ENCODE results near the gene CISH. TPM values are rescaled to one million over a fixed set of nuclear protein-coding genes. Genes with fewer than 3 reads are reported as not detected.
A peak's percentile ranks its signal among the peaks of the same experiment; 100 is the strongest.

Gene CISH
- total and polyA plus RNA-seq, 9 donors, result 3.9 to 15.5 (median 12.9) TPM

- Histone ChIP-seq H3K4me3 (ENCODE audit: low read length) (no peak overlapping the region), H3K27me3 (ENCODE audit: control insufficient read depth, insufficient read depth, low read length) (no peaks in the 10 kb centered on the region), H3K4me1 (ENCODE audit: control insufficient read depth, insufficient read depth, low read length) (peaks cover 21% of the 10 kb centered on the region), H3K36me3 (ENCODE audit: control insufficient read depth, insufficient read depth, low read length) (peaks cover 64% of the 10 kb centered on the region), H3K27ac (ENCODE audit: low read length) (no peak overlapping the region), H3K9me3 (replicated peaks; ENCODE audit: control insufficient read depth, low read depth, low read length) (no peaks in the 10 kb centered on the region)
- 89% methylated on average over 3 of the region's 8 CpGs for WGBS (ENCODE audit: insufficient coverage)
- DNase-seq, result no peak
Observed at GRCh38 chr3:50573566-50574443, 37.8 kb downstream of the CISH start.

- peaks cover 31% of the 10 kb centered on the region for H3K4me1 ChIP-seq (ENCODE audit: control insufficient read depth, insufficient read depth, low read length)
- H3K9me3 ChIP-seq (replicated peaks; ENCODE audit: control insufficient read depth, low read depth, low read length), result no peaks in the 10 kb centered on the region
- H3K36me3 ChIP-seq (ENCODE audit: control insufficient read depth, insufficient read depth, low read length), result peaks cover 55% of the 10 kb centered on the region
- H3K27ac ChIP-seq (ENCODE audit: low read length), result no peak overlapping the region
- WGBS (ENCODE audit: insufficient coverage), result 80% methylated on average over 1 of the region's 4 CpGs
- no peak overlapping the region for H3K4me3 ChIP-seq (ENCODE audit: low read length)
- DNase-seq, result no peak
- H3K27me3 ChIP-seq (ENCODE audit: control insufficient read depth, insufficient read depth, low read length), result no peaks in the 10 kb centered on the region
Observed at GRCh38 chr3:50572801-50573371, 38.7 kb downstream of the CISH start.

GRCh38 chr3:50572158-50572557, 39.4 kb downstream of the CISH start:
- H3K4me1 ChIP-seq (ENCODE audit: control insufficient read depth, insufficient read depth, low read length), result peaks cover 34% of the 10 kb centered on the region
- no peaks in the 10 kb centered on the region for H3K9me3 ChIP-seq (replicated peaks; ENCODE audit: control insufficient read depth, low read depth, low read length)
- no peaks in the 10 kb centered on the region for H3K27me3 ChIP-seq (ENCODE audit: control insufficient read depth, insufficient read depth, low read length)
- peak; percentile 81 for DNase-seq
- 60% methylated on average over 1 of the region's 1 CpG for WGBS (ENCODE audit: insufficient coverage)
- H3K27ac ChIP-seq (ENCODE audit: low read length), result no peak overlapping the region
- H3K36me3 ChIP-seq (ENCODE audit: control insufficient read depth, insufficient read depth, low read length), result peaks cover 47% of the 10 kb centered on the region
- H3K4me3 ChIP-seq (ENCODE audit: low read length), result no peak overlapping the region

GRCh38 chr3:50571486-50571885, 40.1 kb downstream of the CISH start:
- WGBS (ENCODE audit: insufficient coverage), result 100% methylated on average over 1 of the region's 4 CpGs
- Histone ChIP-seq H3K27me3 (ENCODE audit: control insufficient read depth, insufficient read depth, low read length) (no peaks in the 10 kb centered on the region), H3K4me3 (ENCODE audit: low read length) (no peak overlapping the region), H3K4me1 (ENCODE audit: control insufficient read depth, insufficient read depth, low read length) (peaks cover 40% of the 10 kb centered on the region), H3K9me3 (replicated peaks; ENCODE audit: control insufficient read depth, low read depth, low read length) (no peaks in the 10 kb centered on the region), H3K36me3 (ENCODE audit: control insufficient read depth, insufficient read depth, low read length) (peaks cover 41% of the 10 kb centered on the region), H3K27ac (ENCODE audit: low read length) (no peak overlapping the region)
- no peak for DNase-seq

GRCh38 chr3:50570508-50571279, 40.9 kb downstream of the CISH start:
- 83% methylated on average over 2 of the region's 5 CpGs for WGBS (ENCODE audit: insufficient coverage)
- peaks cover 36% of the 10 kb centered on the region for H3K36me3 ChIP-seq (ENCODE audit: control insufficient read depth, insufficient read depth, low read length)
- DNase-seq, result no peak
- peak overlapping the region; percentile 85 for H3K4me3 ChIP-seq (ENCODE audit: low read length)
- H3K27ac ChIP-seq (ENCODE audit: low read length), result peak overlapping the region; percentile 97
- no peaks in the 10 kb centered on the region for H3K27me3 ChIP-seq (ENCODE audit: control insufficient read depth, insufficient read depth, low read length)
- no peaks in the 10 kb centered on the region for H3K9me3 ChIP-seq (replicated peaks; ENCODE audit: control insufficient read depth, low read depth, low read length)
- peaks cover 44% of the 10 kb centered on the region for H3K4me1 ChIP-seq (ENCODE audit: control insufficient read depth, insufficient read depth, low read length)

- DNase-seq, result peak; percentile 98
- H3K27me3 ChIP-seq (ENCODE audit: control insufficient read depth, insufficient read depth, low read length), result no peaks in the 10 kb centered on the region
- H3K4me1 ChIP-seq (ENCODE audit: control insufficient read depth, insufficient read depth, low read length), result peaks cover 45% of the 10 kb centered on the region
- no peaks in the 10 kb centered on the region for H3K9me3 ChIP-seq (replicated peaks; ENCODE audit: control insufficient read depth, low read depth, low read length)
- H3K36me3 ChIP-seq (ENCODE audit: control insufficient read depth, insufficient read depth, low read length), result peaks cover 35% of the 10 kb centered on the region
- 0% methylated on average over 50 of the region's 55 CpGs for WGBS (ENCODE audit: insufficient coverage)
- H3K4me3 ChIP-seq (ENCODE audit: low read length), result peak within 1 kb of the TSS; percentile 85
- H3K27ac ChIP-seq (ENCODE audit: low read length), result peak within 1 kb of the TSS; percentile 97
Observed at GRCh38 chr3:50568947-50569749, 42.4 kb downstream of the CISH start, which contains the start of gene HEMK1. Gene HEMK1, plus strand, starts transcription at chr3:50569522. Its CDS starts 1,583 bp downstream, at chr3:50571105.

- Histone ChIP-seq H3K9me3 (replicated peaks; ENCODE audit: control insufficient read depth, low read depth, low read length) (no peaks in the 10 kb centered on the region), H3K4me1 (ENCODE audit: control insufficient read depth, insufficient read depth, low read length) (peaks cover 46% of the 10 kb centered on the region), H3K4me3 (ENCODE audit: low read length) (peak within 1 kb of the TSS; percentile 85), H3K27me3 (ENCODE audit: control insufficient read depth, insufficient read depth, low read length) (no peaks in the 10 kb centered on the region), H3K27ac (ENCODE audit: low read length) (peak within 1 kb of the TSS; percentile 97), H3K36me3 (ENCODE audit: control insufficient read depth, insufficient read depth, low read length) (peaks cover 20% of the 10 kb centered on the region)
- WGBS (ENCODE audit: insufficient coverage), result under 1% methylated on average over 43 of the region's 53 CpGs
- peak; percentile 96 for DNase-seq
Observed at GRCh38 chr3:50567386-50568167, 44.0 kb downstream of the CISH start, which contains the start of gene C3orf18. Gene C3orf18, minus strand, starts transcription at chr3:50567747. Its CDS starts 2,048 bp downstream, at chr3:50565699.

- Histone ChIP-seq H3K9me3 (replicated peaks; ENCODE audit: control insufficient read depth, low read depth, low read length) (no peaks in the 10 kb centered on the region), H3K4me1 (ENCODE audit: control insufficient read depth, insufficient read depth, low read length) (peaks cover 42% of the 10 kb centered on the region), H3K27ac (ENCODE audit: low read length) (peak overlapping the region; percentile 25), H3K4me3 (ENCODE audit: low read length) (peak overlapping the region; percentile 50), H3K27me3 (ENCODE audit: control insufficient read depth, insufficient read depth, low read length) (no peaks in the 10 kb centered on the region), H3K36me3 (ENCODE audit: control insufficient read depth, insufficient read depth, low read length) (peaks cover 17% of the 10 kb centered on the region)
- WGBS (ENCODE audit: insufficient coverage), result 18% methylated on average over 2 of the region's 11 CpGs
- DNase-seq, result no peak
Observed at GRCh38 chr3:50567011-50567385, 44.6 kb downstream of the CISH start.

GRCh38 chr3:50564321-50564720, 47.3 kb downstream of the CISH start:
- no peak overlapping the region for H3K27ac ChIP-seq (ENCODE audit: low read length)

More at GRCh38 chr3:50564321-50564720, 47.3 kb downstream of the CISH start:
- Histone ChIP-seq H3K27me3 (ENCODE audit: control insufficient read depth, insufficient read depth, low read length) (no peaks in the 10 kb centered on the region), H3K4me1 (ENCODE audit: control insufficient read depth, insufficient read depth, low read length) (peaks cover 26% of the 10 kb centered on the region), H3K4me3 (ENCODE audit: low read length) (no peak overlapping the region), H3K36me3 (ENCODE audit: control insufficient read depth, insufficient read depth, low read length) (peaks cover 17% of the 10 kb centered on the region), H3K9me3 (replicated peaks; ENCODE audit: control insufficient read depth, low read depth, low read length) (no peaks in the 10 kb centered on the region)
- DNase-seq, result no peak
- 72% methylated on average over 1 of the region's 1 CpG for WGBS (ENCODE audit: insufficient coverage)
